GM18907 (cell line): Measurements from ENCODE around the gene C19orf67.

Source experiments
- ATAC-seq: cut with Tn5 transposase; IDR thresholded peaks from one replicate; pipeline ENCODE4 v1.9.1; 2021; ENCODE audit warnings: mild to moderate bottlenecking, moderate library complexity; ENCODE audit not compliant: unreplicated experiment

Gene C19orf67

DNA sequence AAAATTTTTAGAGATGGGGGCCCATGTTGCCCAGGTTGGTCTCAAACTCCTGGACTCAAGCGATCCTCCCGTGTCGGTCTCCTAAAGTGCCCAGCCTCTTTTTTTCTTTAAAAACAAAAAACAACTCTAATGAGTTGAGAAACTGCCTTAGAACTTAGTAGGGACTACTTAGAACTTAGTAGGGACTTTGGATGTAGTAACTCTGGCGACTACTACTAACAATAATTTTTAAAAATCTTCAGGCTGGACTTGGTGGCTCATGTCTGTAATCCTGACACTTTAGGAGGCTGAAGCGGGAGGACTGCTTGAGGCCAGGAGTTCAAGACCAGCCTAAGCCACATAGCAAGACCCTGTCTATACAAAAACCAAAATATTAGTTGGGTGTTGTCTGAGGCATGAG is 515 bp upstream of the C19orf67 start:
- ATAC-seq, result no peak

DNA sequence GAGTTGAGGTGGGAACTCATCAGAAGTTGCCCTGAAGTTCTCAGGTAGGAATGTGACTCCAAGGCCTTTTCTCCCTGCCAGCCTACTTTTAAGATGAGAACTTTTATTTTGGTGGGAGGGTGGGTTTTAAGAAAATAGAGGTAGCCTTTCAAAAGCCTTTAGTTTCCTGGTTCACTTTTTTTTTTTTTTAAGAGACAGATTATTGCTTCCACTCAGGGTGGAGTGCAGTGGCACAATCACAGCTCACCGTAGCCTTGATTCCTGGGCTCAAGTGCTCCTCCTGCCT is 3.0 kb downstream of the C19orf67 start:
- ATAC-seq, result no peak

DNA sequence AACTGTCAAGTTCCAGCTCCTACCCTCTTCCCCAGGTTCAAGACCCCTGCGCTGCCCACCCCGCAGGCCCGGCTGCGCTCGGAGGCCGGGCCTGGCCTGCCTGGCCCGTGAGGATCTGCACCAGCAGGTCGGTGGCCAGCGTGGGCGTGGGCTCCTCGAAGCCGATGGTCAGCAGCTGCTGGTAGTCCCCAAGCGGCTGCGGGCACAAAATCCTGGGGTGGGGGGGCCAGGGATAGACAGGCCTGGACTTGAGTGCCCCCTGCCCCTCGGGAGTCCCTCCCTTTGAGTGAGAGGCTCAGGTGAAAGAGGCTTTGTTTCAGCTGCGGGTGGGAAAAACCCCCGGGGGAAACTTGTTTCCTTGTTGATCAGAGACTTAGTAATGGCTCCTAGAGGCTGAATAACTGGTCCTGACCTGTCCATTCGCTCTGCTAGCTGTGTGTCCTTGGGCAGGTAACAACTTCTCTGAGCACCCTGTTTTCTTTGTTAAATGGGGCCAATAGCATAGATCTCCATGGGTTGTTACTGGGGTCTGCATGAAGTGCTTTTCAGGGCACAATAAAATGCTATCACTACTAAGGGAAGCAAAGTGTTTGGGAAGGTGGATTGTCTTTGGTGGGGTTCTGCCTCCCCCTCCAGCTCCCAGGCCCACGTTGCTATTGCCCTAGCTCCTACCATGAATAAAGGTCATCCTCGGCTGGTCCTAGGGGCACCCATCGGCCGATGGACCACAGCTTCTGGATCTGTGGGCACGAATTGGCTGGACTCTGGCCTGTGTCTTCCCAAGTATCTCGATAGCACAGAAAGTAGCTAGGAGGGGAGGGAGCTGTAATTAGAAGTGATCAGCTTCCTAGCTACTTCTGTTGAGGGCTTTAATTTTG is 3.5 kb downstream of the C19orf67 start:
- peak; percentile 17 for ATAC-seq

DNA sequence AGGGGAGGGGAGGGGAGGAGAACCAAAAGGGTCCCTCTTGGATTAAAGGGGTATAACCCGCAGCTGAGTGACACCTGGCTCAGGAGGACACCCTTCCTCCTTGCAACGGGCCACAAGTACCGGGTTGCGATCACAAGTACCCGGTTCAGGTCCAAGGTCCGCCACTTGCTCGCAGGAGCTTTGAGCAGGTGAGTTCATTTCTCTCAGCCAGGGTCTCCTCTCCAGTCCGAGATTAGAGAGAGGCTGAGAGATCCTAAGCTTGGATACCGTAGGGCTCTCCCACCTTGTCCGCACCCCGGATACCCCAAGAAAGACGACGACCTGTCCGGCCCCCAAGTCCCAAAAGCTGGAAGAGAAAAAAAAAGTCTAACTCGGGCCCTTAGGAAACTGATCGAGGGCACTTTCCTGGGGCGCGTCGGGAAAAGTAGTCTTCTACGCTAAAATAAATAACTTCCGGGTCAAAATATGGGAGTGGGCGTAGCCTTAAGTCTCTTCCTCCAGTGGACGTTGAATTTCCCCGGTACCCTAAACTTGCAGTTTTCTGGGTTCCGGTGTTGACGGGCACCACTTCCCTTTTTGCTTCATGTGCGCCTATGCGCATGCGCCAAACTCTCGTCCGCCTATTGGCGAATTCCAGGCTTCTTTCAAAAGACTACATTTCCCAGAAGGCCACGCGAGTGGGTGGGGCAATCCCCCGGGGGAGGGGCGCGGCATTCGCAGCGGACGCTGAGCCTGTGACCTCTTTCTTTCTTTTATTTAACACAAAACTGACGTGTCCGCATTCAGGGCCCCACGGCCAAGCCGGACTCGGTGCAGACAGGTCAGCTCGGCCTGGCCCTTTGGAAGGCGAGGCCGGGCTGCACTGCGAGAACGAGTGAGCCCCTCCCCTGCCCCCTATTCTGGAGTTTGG is 4.4 kb downstream of the C19orf67 start:
- peak; percentile 83 for ATAC-seq

DNA sequence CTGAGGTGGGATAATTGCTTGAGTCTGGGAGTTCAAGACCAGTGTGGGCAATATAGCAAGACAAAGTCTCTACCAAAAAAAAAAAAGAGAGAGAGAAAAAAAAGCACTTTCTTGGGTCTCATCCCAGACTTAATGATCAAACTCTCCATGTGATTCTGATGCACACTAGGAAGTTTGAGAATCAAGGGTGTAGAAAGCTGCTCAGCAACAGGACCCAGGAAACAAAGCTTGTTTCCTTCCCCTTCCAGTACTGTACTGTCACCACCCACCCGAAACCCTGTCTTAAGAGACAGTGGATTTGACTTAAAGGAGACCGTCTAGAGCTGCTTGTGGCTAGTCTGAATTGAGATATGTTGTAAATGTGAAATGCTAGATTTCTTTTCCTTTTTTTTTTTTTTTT is 7.2 kb downstream of the C19orf67 start:
- no peak for ATAC-seq

DNA sequence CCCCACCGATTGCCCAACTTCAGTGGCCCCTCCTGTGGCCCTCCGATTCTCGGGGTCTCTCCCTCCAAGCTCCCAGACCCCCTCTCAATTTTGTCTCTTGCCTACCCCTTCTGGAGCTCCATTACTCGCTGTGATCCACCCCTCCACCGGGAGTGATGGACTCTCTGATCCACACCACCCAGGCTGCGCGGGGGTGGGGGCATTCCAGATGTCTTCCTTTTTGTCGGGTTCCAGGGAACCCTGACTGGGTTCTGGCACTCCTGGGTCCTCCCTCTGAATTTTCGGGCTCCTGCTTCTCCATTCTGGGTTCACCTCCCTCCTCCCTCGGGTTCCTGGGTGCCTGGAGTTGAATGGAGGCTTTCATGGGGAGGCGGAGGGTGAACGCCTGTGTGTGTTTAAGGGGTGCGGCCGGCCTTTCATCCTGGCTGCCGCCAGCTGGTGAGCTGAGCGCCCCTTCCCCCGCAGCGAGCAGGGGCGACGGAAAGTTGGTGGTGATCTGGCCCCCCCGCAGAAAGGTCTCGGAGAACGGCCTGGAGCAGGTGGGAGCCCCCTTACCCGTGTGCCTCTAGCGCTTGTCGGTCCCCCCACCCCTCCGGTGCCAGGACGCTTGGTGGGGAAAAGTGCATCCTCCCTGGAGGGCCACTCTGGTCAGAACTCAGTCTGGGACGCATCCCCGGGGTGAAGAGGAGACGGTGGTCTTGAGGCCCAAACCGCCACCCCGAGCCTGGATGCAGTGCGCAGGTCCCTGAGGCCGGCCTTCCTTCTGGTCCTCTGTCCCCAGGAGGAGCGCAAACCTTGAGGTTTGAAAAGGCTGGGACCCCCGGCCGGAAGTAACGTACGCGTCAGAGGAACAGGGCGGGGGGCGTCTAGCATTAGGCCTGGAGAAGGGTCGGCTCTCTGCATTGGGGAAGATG is 11.4 kb downstream of the C19orf67 start:
- no peak for ATAC-seq

DNA sequence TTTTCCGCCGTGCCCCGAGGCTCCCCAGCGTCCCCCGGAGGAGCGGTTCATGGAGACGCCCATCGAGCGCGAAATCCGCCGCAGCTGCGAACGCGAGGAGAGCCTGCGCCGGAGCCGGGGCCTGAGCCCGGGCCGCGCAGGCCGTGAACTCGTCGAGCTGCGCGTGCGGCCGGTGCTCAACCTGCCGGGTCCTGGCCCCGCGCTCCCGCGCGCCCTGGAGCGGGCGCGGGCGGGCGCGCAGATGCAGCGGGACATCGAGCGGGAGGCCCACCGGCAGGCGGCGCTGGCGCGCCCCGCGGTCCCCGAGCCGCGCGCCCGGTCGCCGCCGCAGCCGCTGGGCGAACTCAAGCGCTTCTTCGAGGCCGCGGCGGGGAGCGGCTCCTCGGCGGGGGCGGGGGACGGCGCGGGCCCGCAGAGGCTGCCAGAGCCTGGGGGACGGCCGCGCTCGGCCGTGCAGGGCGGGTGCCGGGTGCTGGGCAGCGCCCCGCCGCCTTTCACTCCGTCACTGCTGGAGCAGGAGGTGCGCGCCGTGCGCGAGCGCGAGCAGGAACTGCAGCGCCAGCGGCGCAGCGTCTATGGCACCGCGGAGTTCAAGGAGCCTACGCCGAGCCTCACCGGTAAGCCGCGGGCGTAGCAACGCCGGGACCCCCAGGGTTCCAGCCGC is 12.2 kb downstream of the C19orf67 start:
- ATAC-seq, result peak; percentile 51

DNA sequence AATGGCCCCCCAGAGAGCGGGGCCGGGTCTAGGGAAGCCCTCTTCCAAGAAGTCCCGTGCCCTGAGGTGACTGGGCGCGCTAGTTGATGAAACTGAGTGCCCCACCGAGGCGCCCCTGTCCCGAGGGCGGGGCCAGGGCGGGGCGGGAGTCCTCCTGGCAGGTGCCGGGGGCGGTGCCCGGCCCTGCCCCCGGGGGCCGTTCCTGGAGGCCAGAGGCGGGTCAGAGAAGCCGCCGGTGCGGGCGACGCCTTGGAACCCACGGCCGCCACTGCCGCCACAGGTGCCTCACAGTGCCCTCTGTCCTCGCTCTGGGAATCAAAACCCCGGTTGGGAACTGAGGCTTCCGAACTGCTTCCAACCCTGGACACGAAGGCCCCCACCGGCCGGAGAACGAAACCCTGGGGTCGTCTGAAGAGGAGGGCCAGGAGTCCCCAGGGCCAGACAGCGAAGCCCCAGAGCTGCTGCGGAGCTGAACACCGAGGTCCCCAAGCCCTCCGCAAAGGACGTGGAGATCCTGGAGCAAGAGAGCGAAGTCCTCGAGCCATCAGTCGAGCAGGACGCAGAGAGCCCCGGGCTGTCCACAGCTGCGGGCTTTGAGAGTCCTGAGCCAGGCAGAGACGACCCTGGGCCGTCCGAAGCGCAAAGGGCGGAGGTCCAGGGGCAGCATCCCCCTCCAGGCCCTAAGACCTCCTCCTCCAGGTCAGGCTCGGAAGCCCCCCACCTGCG is 12.9 kb downstream of the C19orf67 start, which contains the start of gene MISP3:
TSS of gene MISP3 (plus strand) at position 252 of the 726 bp plus-strand sequence. CDS start 524 bp downstream, outside the sequence.
- ATAC-seq, result peak; percentile 19

DNA sequence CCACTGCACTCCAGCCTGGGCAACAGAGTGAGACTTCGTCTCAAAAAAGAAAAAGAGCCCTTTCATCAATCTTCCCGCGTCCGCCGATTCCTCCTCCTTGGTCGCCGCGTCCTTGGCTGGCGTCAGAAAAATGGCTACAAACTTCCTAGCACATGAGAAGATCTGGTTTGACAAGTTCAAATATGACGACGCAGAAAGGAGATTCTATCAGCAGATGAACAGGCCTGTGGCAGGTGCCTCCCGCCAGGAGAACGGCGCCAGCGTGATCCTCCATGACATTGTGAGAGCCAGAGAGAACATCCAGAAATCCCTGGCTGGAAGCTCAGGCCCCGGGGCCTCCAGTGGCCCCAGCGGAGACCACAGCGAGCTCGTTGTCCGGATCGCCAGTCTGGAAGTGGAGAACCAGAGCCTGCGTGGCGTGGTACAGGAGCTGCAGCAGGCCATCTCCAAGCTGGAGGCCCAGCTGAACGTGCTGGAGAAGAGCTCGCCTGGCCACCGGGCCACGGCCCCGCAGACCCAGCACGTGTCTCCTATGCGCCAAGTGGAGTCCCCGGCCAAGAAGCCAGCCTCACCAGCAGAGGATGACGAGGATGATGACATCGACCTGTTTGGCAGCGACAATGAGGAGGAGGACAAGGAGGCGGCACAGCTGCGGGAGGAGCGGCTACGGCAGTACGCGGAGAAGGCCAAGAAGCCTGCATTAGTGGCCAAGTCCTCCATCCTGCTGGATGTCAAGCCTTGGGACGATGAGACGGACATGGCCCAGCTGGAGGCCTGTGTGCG is 15.1 kb downstream of the C19orf67 start:
- no peak for ATAC-seq

DNA sequence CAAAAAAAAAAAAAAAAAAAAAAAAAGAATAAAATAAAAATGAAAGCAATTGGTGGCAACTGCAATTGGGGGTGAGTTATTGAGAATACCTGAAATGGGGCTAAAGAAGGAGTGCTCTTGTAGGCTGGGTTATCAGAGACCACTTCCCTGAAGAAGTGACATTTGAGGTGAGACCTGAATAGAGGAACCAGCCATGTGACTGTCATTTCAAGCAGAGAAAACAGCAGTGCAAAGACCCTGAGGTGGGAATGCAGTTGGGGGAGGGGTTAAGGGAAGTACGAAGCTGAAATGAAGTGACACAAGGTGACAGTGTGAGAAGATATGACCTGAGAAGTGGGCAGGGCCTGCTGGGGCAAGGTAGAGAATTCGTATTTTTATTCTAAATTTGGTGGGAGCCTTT is 19.4 kb downstream of the C19orf67 start:
- no peak for ATAC-seq

DNA sequence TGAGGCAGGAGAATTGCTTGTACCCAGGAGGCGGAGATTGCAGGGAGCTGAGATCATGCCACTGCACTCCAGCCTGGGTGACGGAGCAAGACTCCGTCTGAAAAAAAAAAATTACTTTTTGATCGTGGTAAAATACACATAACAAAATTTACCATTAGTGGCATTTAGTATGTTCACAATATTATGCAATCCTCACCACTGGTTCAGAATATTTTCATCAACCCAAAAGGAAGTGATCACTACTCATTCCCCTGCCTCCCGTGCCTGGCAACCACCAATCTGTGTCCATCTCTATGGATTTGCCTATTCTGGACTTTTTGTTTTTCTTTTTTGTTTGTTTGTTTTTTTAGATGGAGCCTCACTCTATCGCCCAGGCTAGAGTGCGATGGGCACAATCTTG is 22.5 kb downstream of the C19orf67 start:
- no peak for ATAC-seq

DNA sequence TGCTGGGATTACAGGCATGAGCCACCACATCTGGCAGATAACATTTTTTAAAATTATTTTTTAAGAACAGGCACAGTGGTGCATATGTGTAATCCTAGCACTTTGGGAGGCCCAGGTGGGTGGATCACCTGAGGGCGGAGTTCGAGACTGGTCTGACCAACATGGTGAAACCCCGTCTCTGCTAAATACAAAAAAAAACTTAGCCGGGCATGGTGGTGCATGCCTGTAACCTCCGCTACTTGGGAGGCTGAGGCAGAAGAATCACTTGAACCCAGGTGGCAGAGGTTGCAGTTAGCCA is 23.1 kb downstream of the C19orf67 start:
- no peak for ATAC-seq

DNA sequence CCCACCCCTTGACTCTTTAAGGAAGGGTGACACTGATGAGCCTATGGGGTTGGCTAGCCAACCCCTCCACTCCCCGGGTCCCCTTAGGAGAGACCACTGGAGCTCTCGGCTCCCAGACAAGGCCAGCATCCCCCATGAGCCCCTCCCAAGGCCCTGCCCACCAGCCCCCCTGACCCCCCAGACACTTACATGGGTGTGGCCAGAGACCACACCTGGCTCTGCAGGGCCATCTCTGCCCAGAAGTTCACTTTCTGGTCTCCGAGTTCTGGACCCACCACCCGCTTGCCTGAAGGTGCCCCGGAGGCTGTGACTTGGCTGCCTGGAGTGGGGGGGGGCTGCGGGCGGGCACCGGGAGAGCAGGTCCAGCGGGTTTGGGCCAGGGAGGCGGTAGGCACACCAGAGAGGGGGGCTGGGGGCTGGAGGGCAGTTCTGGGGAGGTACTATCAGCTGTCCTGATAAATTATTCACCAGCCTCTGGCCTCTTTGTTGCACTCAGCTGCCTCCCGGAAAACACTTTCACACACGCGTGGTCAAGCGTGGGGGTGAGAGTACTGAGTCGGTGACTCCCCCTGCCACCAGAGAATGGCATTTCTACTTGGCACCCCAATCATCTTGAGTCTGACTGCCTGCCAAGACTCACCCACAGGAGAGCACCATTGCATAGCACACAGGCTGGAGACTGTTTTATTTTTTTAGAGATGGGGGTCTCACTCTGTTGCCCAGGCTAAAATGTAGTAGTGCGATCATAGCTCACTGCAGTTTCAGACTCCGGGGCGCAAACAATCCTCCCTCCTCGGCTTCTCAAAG is 23.6 kb downstream of the C19orf67 start, which contains the start of gene PALM3:
TSS of gene PALM3 (minus strand) at position 326 of the 807 bp plus-strand sequence. CDS start at position 230, 96 bp downstream.
- ATAC-seq, result no peak

DNA sequence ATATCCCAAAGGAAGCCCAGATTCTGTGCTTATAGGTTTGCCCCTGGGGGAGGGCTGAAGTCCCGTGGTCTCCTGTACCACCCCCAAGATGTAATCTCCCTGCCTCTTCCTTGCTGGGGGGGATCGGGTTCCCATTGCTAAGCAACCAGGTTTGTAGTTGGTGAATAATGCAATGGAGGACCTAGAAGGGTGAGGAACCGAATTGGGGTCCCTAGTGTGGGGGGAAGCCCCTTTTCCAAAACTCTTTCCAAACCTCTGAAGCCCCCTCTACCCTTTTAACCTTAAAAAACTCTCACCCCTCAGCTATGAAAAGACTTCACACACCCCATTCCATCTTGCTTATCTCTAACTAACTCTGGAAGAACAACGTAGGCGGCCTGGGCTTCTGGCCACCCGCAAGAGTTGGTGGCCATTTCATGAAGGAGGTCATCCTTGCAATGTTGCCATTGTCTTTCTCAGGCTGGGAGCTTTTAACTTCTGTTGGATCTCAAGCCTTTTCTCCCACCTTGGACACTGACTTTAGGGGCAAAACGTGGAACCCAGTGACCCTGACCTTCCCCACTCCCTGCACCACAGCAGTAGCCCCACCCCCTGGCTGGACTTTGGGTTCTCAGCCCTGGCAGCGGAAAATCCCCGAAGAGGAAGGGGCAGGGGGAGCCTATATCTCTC is 24.4 kb downstream of the C19orf67 start:
- ATAC-seq, result no peak

DNA sequence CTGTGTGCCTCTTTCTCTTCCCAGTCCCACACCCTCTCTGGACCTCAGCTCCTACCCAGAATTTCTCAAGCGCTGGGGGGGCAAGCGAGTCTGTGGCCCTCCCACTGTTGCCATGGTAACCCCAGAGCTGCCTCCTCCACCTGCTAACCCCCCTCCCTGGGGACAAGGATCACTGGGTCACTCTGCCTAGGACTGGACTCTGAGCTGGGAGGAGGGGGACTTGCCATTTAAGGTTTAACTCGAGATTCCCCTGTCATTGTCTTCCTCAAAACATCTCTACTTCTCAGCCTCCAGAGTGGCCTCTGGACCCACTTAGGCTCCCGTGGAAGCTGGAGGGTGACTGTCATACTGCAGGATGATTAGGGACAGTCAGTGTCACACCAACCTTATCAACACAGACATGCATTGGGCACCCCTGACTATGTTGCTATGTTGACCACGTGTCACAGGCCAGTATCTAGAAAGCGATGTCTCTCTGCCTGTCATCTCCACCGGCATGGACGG is 25.9 kb downstream of the C19orf67 start:
- ATAC-seq, result no peak

DNA sequence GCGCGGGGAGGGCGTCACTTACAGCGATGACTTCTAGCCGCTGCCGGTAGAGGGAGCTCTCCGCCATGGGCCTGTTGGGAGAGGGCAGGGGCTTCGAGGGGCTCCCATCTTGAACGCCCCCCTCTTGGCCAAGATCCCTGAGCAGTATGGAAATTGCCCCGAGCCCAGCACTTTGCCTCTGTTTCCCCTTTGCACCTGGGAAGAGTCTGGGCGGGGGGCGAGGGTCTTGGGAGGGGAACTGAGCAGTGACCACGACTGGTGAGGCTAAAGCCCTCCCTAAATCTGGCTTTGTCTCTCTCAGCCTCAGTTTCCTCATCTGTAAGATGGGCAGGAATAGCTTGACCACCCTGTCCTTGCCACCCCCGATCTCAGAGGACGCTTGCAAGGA is 26.5 kb downstream of the C19orf67 start:
- ATAC-seq, result no peak
